Measurements from ENCODE around the gene LRRC59. TPM values are rescaled to one million over a fixed set of nuclear protein-coding genes. Genes with fewer than 3 reads are reported as not detected.

LRRC59 gene
- total RNA-seq, 1 donor from 2014 or later = 73.9 TPM

DNA sequence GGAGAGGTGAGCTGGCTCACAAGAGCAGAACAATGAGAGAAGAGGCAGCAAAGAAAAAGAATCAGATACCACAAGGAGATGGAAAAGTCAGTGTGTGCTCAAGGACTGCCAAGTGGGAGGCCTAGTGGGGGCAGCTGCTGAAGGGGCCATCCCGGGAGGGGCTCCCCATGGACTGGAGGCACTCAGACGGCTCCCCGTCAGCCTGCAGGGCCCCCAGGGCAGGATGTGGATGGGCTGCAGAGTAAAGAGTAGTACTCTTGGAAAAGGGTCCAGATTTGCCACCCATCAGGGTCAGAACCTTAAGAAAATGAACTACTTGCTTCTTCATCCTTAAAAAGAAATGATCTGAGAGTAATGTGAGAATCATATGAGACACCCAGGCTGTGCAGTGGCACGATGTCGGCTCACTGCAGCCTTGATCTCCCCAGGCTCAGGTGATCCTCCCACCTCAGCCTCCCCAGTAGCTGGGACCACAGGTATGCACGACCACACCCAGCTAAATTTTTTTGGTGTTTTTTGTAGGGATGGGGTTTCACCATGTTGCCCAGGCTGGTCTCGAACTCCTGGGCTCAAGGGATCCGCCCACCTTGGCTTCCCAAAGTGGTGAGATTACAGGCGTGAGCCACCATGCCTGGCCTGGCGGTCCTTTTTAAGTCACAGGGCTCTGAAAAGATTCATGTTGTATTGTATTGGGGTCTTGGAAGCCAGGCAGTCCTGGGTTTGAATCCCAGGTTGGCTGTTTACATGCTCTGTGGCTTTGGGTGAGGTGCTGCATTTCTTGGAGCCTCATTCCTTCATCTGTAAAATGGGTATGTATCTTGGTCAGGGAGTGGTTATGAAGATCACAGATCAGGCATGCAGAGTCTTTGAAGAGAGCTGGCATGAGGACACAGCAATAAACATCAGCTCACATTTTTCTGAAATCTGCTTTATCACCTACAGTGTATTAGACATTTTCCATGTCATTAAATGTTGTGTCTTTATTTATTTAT lies 43.8 kb upstream of the LRRC59 start:
- Mint-ChIP-seq H3K4me1 (ENCODE audit: low read depth, unreplicated experiment) (no peaks in the 10 kb centered on the region), H3K27ac (ENCODE audit: unreplicated experiment) (no peak overlapping the region), H3K36me3 (ENCODE audit: unreplicated experiment) (no peaks in the 10 kb centered on the region), H3K4me3 (ENCODE audit: unreplicated experiment) (no peak overlapping the region), H3K9me3 (ENCODE audit: unreplicated experiment) (no peaks in the 10 kb centered on the region), H3K27me3 (ENCODE audit: unreplicated experiment) (no peaks in the 10 kb centered on the region)
- no peak for DNase-seq
- no peak for TF ChIP-seq CTCF (IDR thresholded peaks at IDR 0.05; ENCODE audit: partially characterized antibody, unreplicated experiment)

GRCh38 chr17:50440172-50440837 lies 43.0 kb upstream of the LRRC59 start:
- Mint-ChIP-seq H3K4me1 (ENCODE audit: low read depth, unreplicated experiment) (no peaks in the 10 kb centered on the region), H3K36me3 (ENCODE audit: unreplicated experiment) (no peaks in the 10 kb centered on the region), H3K4me3 (ENCODE audit: unreplicated experiment) (no peak overlapping the region), H3K27ac (ENCODE audit: unreplicated experiment) (no peak overlapping the region), H3K9me3 (ENCODE audit: unreplicated experiment) (no peaks in the 10 kb centered on the region), H3K27me3 (ENCODE audit: unreplicated experiment) (no peaks in the 10 kb centered on the region)
- TF ChIP-seq CTCF (IDR thresholded peaks at IDR 0.05; ENCODE audit: partially characterized antibody, unreplicated experiment) = no peak
- no peak for DNase-seq

DNA sequence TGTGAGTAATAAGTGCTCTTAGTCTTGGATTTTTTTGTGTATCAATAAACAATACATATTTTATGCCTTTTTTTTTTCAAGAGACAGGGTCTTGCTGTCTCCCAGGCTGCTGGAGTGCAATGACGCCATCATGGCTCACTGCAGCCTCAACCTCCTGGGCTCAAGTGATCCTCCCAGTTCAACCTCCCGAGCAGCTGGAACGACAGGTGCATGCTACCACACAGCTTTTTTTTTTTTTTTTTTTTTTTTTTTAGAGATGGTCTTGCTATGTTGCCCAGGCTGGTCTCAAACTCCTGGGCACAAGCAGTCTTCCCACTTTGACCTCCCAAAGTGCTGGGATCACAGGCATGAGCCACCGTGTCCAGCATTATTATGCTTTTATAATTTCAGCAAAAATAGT lies 41.7 kb upstream of the LRRC59 start:
- Mint-ChIP-seq H3K4me3 (ENCODE audit: unreplicated experiment) (no peak overlapping the region), H3K27me3 (ENCODE audit: unreplicated experiment) (no peaks in the 10 kb centered on the region), H3K27ac (ENCODE audit: unreplicated experiment) (no peak overlapping the region), H3K4me1 (ENCODE audit: low read depth, unreplicated experiment) (no peaks in the 10 kb centered on the region), H3K36me3 (ENCODE audit: unreplicated experiment) (no peaks in the 10 kb centered on the region), H3K9me3 (ENCODE audit: unreplicated experiment) (no peaks in the 10 kb centered on the region)
- DNase-seq = no peak
- no peak for TF ChIP-seq CTCF (IDR thresholded peaks at IDR 0.05; ENCODE audit: partially characterized antibody, unreplicated experiment)

DNA sequence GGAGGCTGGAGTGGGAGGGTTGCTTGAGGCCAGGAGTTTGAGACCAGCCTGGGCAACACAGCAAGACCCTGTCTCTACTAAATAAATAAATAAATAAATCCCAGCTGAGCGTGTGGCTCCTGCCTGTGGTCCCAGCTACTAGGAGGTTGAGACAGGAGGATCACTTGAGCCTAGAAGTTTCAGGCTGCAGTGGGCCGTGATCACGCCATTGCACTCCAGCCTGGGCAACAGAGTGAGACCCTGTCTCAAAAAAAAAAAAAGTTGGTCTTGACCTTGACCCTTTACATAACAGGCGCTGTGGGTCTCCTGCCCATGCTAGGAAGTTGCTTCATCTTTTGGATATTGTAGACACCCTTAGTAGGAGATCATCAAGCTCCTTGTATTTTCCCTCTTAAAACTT lies 40.1 kb upstream of the LRRC59 start:
- Mint-ChIP-seq H3K27me3 (ENCODE audit: unreplicated experiment) (peaks cover 2% of the 10 kb centered on the region), H3K4me3 (ENCODE audit: unreplicated experiment) (no peak overlapping the region), H3K27ac (ENCODE audit: unreplicated experiment) (no peak overlapping the region), H3K36me3 (ENCODE audit: unreplicated experiment) (no peaks in the 10 kb centered on the region), H3K4me1 (ENCODE audit: low read depth, unreplicated experiment) (no peaks in the 10 kb centered on the region), H3K9me3 (ENCODE audit: unreplicated experiment) (no peaks in the 10 kb centered on the region)
- DNase-seq = no peak
- TF ChIP-seq CTCF (IDR thresholded peaks at IDR 0.05; ENCODE audit: partially characterized antibody, unreplicated experiment) = no peak
